HepG2 (cell line): Measurements from ENCODE around the gene LCORL. TPM values are rescaled to one million over a fixed set of nuclear protein-coding genes. Genes with fewer than 3 reads are reported as not detected.

Experiments used
- ARNT ChIP-seq: fragments of 450-650 bp; IDR thresholded peaks from 2 replicates; pipeline ENCODE4 v1.6.1; 2017
- ARNT2 ChIP-seq: sonication (generic); formaldehyde crosslinking; IDR thresholded peaks from 2 replicates; pipeline ENCODE4 v1.8.0; 2022; ENCODE audit warnings: mild to moderate bottlenecking, low read depth, missing genetic modification reagents, moderate library complexity
- ETV6 ChIP-seq: sonication (generic); formaldehyde crosslinking; conservative IDR thresholded peaks from 2 replicates; pipeline ENCODE4 v1.4.0; 2020; ENCODE audit warnings: missing genetic modification reagents
- MLLT10 ChIP-seq: sonication (generic); formaldehyde crosslinking; IDR thresholded peaks from 2 replicates; pipeline ENCODE4 v1.4.0; 2020; ENCODE audit warnings: missing genetic modification reagents
- MNT ChIP-seq: fragments of 450-650 bp; IDR thresholded peaks from 2 replicates; pipeline ENCODE4 v1.6.1; 2016
- MTA1 ChIP-seq: sonication (generic); formaldehyde crosslinking; IDR thresholded peaks from 2 replicates; pipeline ENCODE4 v1.4.0; 2020; ENCODE audit warnings: missing genetic modification reagents, mild to moderate bottlenecking, borderline replicate concordance
- TCF12 ChIP-seq, 2 experiments: fragments of 450-650 bp in 1 of 2; sonication (generic) in 1 of 2; formaldehyde crosslinking in 1 of 2; IDR thresholded peaks; 2 replicates each; pipeline versions ENCODE4 v1.6.1 to v1.8.0; 2017 to 2022; ENCODE audit warnings: antibody characterized with exemption in 1 of 2, mild to moderate bottlenecking in 1 of 2, missing genetic modification reagents in 1 of 2, moderate library complexity in 1 of 2
- ZBTB20 ChIP-seq: sonication (generic); formaldehyde crosslinking; IDR thresholded peaks from 2 replicates; pipeline ENCODE4 v1.8.1; 2023; ENCODE audit warnings: missing genetic modification reagents, low read depth, mild to moderate bottlenecking, borderline replicate concordance
- ZFP37 ChIP-seq: sonication (generic); formaldehyde crosslinking; IDR thresholded peaks from 2 replicates; pipeline ENCODE4 v1.4.0; 2020; ENCODE audit warnings: missing genetic modification reagents, borderline replicate concordance
- ZNF33B ChIP-seq: sonication (generic); formaldehyde crosslinking; IDR thresholded peaks from 2 replicates; pipeline ENCODE4 v1.5.1; 2020; ENCODE audit warnings: mild to moderate bottlenecking, missing genetic modification reagents
- ZNF431 ChIP-seq: sonication (generic); formaldehyde crosslinking; IDR thresholded peaks from 2 replicates; pipeline ENCODE4 v1.9.0; 2022; ENCODE audit warnings: missing genetic modification reagents, low read depth, mild to moderate bottlenecking, borderline replicate concordance
- ZNF468 ChIP-seq: sonication (generic); formaldehyde crosslinking; IDR thresholded peaks from 2 replicates; pipeline ENCODE4 v1.8.0; 2022; ENCODE audit warnings: mild to moderate bottlenecking, moderate library complexity, missing genetic modification reagents
- ZNF572 ChIP-seq: sonication (generic); formaldehyde crosslinking; IDR thresholded peaks from 2 replicates; pipeline ENCODE4 v1.5.1; 2020; ENCODE audit warnings: mild to moderate bottlenecking, missing genetic modification reagents
- ZNF616 ChIP-seq: sonication (generic); formaldehyde crosslinking; IDR thresholded peaks from 2 replicates; pipeline ENCODE4 v1.5.0; 2020; ENCODE audit warnings: low read depth, mild to moderate bottlenecking, missing genetic modification reagents
- polyA plus RNA-seq, 8 experiments: library from polyadenylated mRNA; depleted of rRNA in 3 of 8; stranded (reverse) in 7 of 8; unstranded in 1 of 8; fragments of >200 nt; fragmentation: Illumina TruSeq in 4 of 8; extraction: Trizol in 4 of 8; gene quantifications; 2 replicates each; pipeline versions ENCODE4 v1.2.1 to v1.2.3, GENCODE V29; 2011 to 2016; ENCODE audit warnings: low read depth in 4 of 8, missing spikeins in 1 of 8, mixed read lengths in 1 of 8; ENCODE audit not compliant: insufficient read depth in 1 of 8
- total RNA-seq, 5 experiments: library from RNA; depleted of rRNA; stranded (reverse); fragments of >200 nt; fragmentation: Illumina TruSeq; extraction: Trizol; gene quantifications; 2 replicates each; pipeline ENCODE4 v1.2.3, GENCODE V29; 2016; ENCODE audit warnings: low read depth in 1 of 5
- TF ChIP-seq, protein P1 (sequence below): IDR thresholded peaks from 2 replicates; pipeline ENCODE4 v1.6.1; 2016; ENCODE audit warnings: low read depth
- TF ChIP-seq, protein P2 (sequence below): IDR thresholded peaks from 2 replicates; pipeline ENCODE4 v1.6.1; 2016; ENCODE audit warnings: low read depth, missing genetic modification reagents, missing compliant biosample characterization
- TF ChIP-seq, protein P3 (sequence below): sonication (generic); formaldehyde crosslinking; IDR thresholded peaks from 2 replicates; pipeline ENCODE4 v1.4.0; 2020; ENCODE audit warnings: mild to moderate bottlenecking, missing genetic modification reagents
- TF ChIP-seq, protein P4 (sequence below): sonication (generic); formaldehyde crosslinking; IDR thresholded peaks from 2 replicates; pipeline ENCODE4 v1.5.0; 2020; ENCODE audit warnings: missing genetic modification reagents

Gene LCORL
- total and polyA plus RNA-seq, 2 of the 13 experiments (the other 11 are each of a cell fraction or from before 2014, with no cell fraction given), result 5.3 to 14.5 TPM

GRCh38 chr4:18021720-18022571, at the start of gene LCORL (continued):
- no peak for TF ChIP-seq ZNF468
- TF ChIP-seq, protein P1, sequence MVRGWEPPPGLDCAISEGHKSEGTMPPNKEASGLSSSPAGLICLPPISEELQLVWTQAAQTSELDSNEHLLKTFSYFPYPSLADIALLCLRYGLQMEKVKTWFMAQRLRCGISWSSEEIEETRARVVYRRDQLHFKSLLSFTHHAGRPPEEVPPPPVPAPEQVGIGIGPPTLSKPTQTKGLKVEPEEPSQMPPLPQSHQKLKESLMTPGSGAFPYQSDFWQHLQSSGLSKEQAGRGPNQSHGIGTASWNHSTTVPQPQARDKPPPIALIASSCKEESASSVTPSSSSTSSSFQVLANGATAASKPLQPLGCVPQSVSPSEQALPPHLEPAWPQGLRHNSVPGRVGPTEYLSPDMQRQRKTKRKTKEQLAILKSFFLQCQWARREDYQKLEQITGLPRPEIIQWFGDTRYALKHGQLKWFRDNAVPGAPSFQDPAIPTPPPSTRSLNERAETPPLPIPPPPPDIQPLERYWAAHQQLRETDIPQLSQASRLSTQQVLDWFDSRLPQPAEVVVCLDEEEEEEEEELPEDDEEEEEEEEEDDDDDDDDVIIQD (CRISPR knock-in tag), result no peak; the same call in 1 of the 2 replicates
- TF ChIP-seq ZNF616, result no peak
- TF ChIP-seq, protein P2, sequence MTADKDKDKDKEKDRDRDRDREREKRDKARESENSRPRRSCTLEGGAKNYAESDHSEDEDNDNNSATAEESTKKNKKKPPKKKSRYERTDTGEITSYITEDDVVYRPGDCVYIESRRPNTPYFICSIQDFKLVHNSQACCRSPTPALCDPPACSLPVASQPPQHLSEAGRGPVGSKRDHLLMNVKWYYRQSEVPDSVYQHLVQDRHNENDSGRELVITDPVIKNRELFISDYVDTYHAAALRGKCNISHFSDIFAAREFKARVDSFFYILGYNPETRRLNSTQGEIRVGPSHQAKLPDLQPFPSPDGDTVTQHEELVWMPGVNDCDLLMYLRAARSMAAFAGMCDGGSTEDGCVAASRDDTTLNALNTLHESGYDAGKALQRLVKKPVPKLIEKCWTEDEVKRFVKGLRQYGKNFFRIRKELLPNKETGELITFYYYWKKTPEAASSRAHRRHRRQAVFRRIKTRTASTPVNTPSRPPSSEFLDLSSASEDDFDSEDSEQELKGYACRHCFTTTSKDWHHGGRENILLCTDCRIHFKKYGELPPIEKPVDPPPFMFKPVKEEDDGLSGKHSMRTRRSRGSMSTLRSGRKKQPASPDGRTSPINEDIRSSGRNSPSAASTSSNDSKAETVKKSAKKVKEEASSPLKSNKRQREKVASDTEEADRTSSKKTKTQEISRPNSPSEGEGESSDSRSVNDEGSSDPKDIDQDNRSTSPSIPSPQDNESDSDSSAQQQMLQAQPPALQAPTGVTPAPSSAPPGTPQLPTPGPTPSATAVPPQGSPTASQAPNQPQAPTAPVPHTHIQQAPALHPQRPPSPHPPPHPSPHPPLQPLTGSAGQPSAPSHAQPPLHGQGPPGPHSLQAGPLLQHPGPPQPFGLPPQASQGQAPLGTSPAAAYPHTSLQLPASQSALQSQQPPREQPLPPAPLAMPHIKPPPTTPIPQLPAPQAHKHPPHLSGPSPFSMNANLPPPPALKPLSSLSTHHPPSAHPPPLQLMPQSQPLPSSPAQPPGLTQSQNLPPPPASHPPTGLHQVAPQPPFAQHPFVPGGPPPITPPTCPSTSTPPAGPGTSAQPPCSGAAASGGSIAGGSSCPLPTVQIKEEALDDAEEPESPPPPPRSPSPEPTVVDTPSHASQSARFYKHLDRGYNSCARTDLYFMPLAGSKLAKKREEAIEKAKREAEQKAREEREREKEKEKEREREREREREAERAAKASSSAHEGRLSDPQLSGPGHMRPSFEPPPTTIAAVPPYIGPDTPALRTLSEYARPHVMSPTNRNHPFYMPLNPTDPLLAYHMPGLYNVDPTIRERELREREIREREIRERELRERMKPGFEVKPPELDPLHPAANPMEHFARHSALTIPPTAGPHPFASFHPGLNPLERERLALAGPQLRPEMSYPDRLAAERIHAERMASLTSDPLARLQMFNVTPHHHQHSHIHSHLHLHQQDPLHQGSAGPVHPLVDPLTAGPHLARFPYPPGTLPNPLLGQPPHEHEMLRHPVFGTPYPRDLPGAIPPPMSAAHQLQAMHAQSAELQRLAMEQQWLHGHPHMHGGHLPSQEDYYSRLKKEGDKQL (CRISPR knock-in tag), result no peak
- no peak for TF ChIP-seq ZFP37 (CRISPR knock-in tag)
- TF ChIP-seq, protein P3, sequence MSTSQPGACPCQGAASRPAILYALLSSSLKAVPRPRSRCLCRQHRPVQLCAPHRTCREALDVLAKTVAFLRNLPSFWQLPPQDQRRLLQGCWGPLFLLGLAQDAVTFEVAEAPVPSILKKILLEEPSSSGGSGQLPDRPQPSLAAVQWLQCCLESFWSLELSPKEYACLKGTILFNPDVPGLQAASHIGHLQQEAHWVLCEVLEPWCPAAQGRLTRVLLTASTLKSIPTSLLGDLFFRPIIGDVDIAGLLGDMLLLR (CRISPR knock-in tag), result no peak
- no peak for TF ChIP-seq MTA1 (CRISPR knock-in tag)
- TF ChIP-seq ZNF572 (CRISPR knock-in tag), result 0 out of 2 replicates have a peak, but pooled peaks have one; percentile 66
- no peak for TF ChIP-seq ZNF431 (CRISPR knock-in tag)
- no peak for TF ChIP-seq ZBTB20 (CRISPR knock-in tag)
- no peak for TF ChIP-seq ETV6 (CRISPR knock-in tag)
- peak; percentile 52; the same call in 1 of the 2 replicates for TF ChIP-seq MNT
- no peak for TF ChIP-seq MLLT10 (CRISPR knock-in tag)
- TF ChIP-seq TCF12 (IDR thresholded peaks at IDR 0.05), result no peak
- TF ChIP-seq TCF12 (CRISPR knock-in tag; IDR thresholded peaks at IDR 0.05), result no peak
- TF ChIP-seq ARNT, result no peak
- TF ChIP-seq, protein P4, sequence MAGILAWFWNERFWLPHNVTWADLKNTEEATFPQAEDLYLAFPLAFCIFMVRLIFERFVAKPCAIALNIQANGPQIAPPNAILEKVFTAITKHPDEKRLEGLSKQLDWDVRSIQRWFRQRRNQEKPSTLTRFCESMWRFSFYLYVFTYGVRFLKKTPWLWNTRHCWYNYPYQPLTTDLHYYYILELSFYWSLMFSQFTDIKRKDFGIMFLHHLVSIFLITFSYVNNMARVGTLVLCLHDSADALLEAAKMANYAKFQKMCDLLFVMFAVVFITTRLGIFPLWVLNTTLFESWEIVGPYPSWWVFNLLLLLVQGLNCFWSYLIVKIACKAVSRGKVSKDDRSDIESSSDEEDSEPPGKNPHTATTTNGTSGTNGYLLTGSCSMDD (CRISPR knock-in tag), result no peak
- no peak for TF ChIP-seq ARNT2 (CRISPR knock-in tag)
- TF ChIP-seq ZNF33B (CRISPR knock-in tag), result no peak; the same call in 1 of the 2 replicates
